OCI-LY1 (cell line): ENCODE data around the gene APC2.

Experiments
- EZH2 ChIP-seq: fragments of 200-600 bp; sonication (generic), shearing (Covaris generic); IDR thresholded peaks from 2 replicates; pipeline ENCODE4 v1.8.0; 2017; ENCODE audit warnings: borderline replicate concordance, mixed run types, mild to moderate bottlenecking, antibody characterized with exemption, low read length, moderate library complexity, mixed read lengths
- TF ChIP-seq, protein P1 (sequence below): fragments of 200-600 bp; sonication (generic), shearing (Covaris generic); IDR thresholded peaks from 2 replicates; pipeline ENCODE4 v1.5.1; 2017; ENCODE audit warnings: mild to moderate bottlenecking, antibody characterized with exemption, low read length, moderate library complexity, mixed read lengths

DNA sequence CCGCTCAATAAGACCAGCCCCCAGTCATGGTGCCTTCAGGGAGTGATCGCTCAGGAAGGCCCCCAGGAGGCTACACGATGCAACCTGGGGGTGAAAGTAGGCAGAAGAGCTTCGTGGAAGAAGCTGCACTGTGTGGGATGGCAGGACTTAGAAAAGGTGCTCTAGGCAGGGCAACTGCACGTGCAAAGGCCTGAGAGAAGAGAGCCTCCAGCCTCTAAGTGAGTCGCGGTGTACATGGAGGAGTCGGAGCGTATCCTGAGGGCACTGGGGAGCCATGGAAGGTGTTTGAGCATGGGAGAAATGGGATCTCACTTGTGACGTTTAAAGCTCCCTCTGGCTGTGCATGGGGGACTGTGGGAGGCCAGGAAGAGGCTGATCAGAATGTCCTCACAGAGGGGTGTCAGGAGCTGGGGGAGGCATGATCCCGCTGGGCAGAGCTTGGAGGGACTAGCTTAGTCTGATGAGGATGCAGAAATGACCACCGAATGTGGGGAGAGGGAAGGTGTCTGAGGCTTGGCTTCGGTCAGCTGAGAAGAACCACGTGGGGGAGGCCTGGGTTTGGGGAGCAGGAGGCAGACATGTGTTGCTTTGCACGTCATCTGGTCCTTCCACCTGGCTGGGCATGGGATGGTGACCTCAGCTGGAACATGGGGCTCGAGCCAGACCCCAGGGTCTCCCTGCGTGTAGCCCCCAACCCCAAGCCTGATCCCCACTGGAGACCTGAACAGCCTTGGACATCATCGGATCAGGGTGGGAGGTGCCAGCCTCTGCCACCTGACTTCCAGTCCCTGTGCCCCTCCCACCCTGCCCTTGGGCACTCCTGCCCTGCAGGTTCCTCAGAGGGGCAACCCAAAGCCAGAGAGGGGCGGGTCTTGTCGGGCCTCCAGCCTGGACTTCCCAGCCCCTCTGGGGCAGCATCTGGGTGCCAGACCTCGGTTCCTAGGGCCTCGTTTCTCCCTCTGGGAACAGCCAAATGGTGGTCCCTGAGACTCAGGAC lies 1.1 kb downstream of the APC2 start:
- TF ChIP-seq, protein P1, sequence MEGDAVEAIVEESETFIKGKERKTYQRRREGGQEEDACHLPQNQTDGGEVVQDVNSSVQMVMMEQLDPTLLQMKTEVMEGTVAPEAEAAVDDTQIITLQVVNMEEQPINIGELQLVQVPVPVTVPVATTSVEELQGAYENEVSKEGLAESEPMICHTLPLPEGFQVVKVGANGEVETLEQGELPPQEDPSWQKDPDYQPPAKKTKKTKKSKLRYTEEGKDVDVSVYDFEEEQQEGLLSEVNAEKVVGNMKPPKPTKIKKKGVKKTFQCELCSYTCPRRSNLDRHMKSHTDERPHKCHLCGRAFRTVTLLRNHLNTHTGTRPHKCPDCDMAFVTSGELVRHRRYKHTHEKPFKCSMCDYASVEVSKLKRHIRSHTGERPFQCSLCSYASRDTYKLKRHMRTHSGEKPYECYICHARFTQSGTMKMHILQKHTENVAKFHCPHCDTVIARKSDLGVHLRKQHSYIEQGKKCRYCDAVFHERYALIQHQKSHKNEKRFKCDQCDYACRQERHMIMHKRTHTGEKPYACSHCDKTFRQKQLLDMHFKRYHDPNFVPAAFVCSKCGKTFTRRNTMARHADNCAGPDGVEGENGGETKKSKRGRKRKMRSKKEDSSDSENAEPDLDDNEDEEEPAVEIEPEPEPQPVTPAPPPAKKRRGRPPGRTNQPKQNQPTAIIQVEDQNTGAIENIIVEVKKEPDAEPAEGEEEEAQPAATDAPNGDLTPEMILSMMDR, result no peak
- TF ChIP-seq EZH2, result no peak
